ENCODE results near the gene FAM193A.

- TF ChIP-seq TAF1 (IDR thresholded peaks at IDR 0.05; ENCODE audit: low read depth) (no peak), ZBTB7A (IDR thresholded peaks at IDR 0.05; ENCODE audit: low read depth) (no peak), EP300 (IDR thresholded peaks at IDR 0.05; ENCODE audit: borderline replicate concordance) (no peak), CEBPB (IDR thresholded peaks at IDR 0.05) (no peak), EGR1 (IDR thresholded peaks at IDR 0.05) (no peak), MAX (IDR thresholded peaks at IDR 0.05) (no peak), CREB1 (IDR thresholded peaks at IDR 0.05; ENCODE audit: low read depth) (no peak), TEAD4 (IDR thresholded peaks at IDR 0.05) (no peak), USF1 (IDR thresholded peaks at IDR 0.05) (no peak), NFIC (IDR thresholded peaks at IDR 0.05) (no peak), RAD21 (IDR thresholded peaks at IDR 0.05; ENCODE audit: low read depth) (no peak)
- TF ChIP-seq, protein P1, sequence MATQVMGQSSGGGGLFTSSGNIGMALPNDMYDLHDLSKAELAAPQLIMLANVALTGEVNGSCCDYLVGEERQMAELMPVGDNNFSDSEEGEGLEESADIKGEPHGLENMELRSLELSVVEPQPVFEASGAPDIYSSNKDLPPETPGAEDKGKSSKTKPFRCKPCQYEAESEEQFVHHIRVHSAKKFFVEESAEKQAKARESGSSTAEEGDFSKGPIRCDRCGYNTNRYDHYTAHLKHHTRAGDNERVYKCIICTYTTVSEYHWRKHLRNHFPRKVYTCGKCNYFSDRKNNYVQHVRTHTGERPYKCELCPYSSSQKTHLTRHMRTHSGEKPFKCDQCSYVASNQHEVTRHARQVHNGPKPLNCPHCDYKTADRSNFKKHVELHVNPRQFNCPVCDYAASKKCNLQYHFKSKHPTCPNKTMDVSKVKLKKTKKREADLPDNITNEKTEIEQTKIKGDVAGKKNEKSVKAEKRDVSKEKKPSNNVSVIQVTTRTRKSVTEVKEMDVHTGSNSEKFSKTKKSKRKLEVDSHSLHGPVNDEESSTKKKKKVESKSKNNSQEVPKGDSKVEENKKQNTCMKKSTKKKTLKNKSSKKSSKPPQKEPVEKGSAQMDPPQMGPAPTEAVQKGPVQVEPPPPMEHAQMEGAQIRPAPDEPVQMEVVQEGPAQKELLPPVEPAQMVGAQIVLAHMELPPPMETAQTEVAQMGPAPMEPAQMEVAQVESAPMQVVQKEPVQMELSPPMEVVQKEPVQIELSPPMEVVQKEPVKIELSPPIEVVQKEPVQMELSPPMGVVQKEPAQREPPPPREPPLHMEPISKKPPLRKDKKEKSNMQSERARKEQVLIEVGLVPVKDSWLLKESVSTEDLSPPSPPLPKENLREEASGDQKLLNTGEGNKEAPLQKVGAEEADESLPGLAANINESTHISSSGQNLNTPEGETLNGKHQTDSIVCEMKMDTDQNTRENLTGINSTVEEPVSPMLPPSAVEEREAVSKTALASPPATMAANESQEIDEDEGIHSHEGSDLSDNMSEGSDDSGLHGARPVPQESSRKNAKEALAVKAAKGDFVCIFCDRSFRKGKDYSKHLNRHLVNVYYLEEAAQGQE (IDR thresholded peaks at IDR 0.05; ENCODE audit: low read depth), result no peak
Measured at GRCh38 chr4:2595436-2595835, 59.0 kb downstream of the FAM193A start.

All from Ishikawa (cell line).